SK-N-SH (cell line): ENCODE measurements around the gene COL12A1.

Experiments
- ELF1 ChIP-seq: IDR thresholded peaks from 2 replicates; pipeline ENCODE4 v1.4.0; 2012
- EP300 ChIP-seq, 2 experiments: IDR thresholded peaks; 2 replicates each; pipeline versions ENCODE4 v1.4.0 to v1.6.1; 2012; ENCODE audit warnings: borderline replicate concordance in 1 of 2, low read depth in 1 of 2, low read length in 1 of 2
- EZH2phosphoT487 ChIP-seq: fragments of 200-600 bp; sonication (generic); IDR thresholded peaks from 2 replicates; pipeline ENCODE4 v1.6.1; 2017; ENCODE audit warnings: low read depth, mixed run types, mild to moderate bottlenecking, antibody characterized with exemption, moderate library complexity, borderline replicate concordance
- NRF1 ChIP-seq: IDR thresholded peaks from 2 replicates; pipeline ENCODE4 v1.6.1; 2012; ENCODE audit warnings: low read depth, mild to moderate bottlenecking, low read length
- POLR2AphosphoS5 ChIP-seq: IDR thresholded peaks from 2 replicates; pipeline ENCODE4 v1.6.1; 2012; ENCODE audit warnings: low read depth, low read length
- RXRA ChIP-seq: IDR thresholded peaks from 2 replicates; pipeline ENCODE4 v1.4.0; 2012; ENCODE audit warnings: low read depth, mild to moderate bottlenecking, borderline replicate concordance
- SIN3A ChIP-seq: IDR thresholded peaks from 2 replicates; pipeline ENCODE4 v1.6.1; 2012; ENCODE audit warnings: low read depth, mild to moderate bottlenecking, low read length, moderate library complexity, borderline replicate concordance
- YY1 ChIP-seq: IDR thresholded peaks from 2 replicates; pipeline ENCODE4 v1.4.0; 2012; ENCODE audit warnings: low read depth, mild to moderate bottlenecking
- TF ChIP-seq, protein P1 (sequence below): IDR thresholded peaks from 2 replicates; pipeline ENCODE4 v1.6.1; 2012; ENCODE audit warnings: mild to moderate bottlenecking, low read depth, low read length, moderate library complexity
- TF ChIP-seq, protein P2 (sequence below): fragments of 200-600 bp; sonication (generic); IDR thresholded peaks from 2 replicates; pipeline ENCODE4 v1.6.1; 2017; ENCODE audit warnings: antibody characterized with exemption, mild to moderate bottlenecking, moderate library complexity
- TF ChIP-seq, protein P3 (sequence below): fragments of 150-350 bp; IDR thresholded peaks from 2 replicates; pipeline ENCODE4 v1.6.1; 2016; ENCODE audit warnings: mild to moderate bottlenecking, low read depth, low read length

DNA sequence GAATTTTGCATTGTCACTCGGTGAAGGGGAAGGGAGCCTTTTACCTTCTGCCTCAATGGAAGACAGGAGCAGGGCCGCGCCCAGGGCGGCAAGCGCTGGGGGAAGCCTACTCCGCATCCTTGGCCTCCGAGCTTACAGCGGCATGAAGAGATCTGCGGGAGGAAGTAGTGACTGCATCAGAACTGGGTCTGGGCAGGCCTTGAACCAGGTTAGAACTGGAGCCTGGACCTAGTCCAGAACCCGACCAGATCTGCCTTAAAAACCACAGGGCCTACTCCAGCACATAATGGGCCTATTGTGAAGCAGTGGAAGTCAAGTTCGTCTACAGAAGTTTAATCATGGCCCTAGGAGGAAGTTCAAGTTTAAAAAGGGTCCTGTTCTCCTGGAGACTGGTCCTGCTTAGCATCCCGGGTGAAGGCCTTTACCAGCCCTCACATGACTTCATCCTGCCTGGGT is 3.1 kb downstream of the COL12A1 start:
- TF ChIP-seq, protein P1, sequence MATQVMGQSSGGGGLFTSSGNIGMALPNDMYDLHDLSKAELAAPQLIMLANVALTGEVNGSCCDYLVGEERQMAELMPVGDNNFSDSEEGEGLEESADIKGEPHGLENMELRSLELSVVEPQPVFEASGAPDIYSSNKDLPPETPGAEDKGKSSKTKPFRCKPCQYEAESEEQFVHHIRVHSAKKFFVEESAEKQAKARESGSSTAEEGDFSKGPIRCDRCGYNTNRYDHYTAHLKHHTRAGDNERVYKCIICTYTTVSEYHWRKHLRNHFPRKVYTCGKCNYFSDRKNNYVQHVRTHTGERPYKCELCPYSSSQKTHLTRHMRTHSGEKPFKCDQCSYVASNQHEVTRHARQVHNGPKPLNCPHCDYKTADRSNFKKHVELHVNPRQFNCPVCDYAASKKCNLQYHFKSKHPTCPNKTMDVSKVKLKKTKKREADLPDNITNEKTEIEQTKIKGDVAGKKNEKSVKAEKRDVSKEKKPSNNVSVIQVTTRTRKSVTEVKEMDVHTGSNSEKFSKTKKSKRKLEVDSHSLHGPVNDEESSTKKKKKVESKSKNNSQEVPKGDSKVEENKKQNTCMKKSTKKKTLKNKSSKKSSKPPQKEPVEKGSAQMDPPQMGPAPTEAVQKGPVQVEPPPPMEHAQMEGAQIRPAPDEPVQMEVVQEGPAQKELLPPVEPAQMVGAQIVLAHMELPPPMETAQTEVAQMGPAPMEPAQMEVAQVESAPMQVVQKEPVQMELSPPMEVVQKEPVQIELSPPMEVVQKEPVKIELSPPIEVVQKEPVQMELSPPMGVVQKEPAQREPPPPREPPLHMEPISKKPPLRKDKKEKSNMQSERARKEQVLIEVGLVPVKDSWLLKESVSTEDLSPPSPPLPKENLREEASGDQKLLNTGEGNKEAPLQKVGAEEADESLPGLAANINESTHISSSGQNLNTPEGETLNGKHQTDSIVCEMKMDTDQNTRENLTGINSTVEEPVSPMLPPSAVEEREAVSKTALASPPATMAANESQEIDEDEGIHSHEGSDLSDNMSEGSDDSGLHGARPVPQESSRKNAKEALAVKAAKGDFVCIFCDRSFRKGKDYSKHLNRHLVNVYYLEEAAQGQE = no peak
- TF ChIP-seq, protein P2, sequence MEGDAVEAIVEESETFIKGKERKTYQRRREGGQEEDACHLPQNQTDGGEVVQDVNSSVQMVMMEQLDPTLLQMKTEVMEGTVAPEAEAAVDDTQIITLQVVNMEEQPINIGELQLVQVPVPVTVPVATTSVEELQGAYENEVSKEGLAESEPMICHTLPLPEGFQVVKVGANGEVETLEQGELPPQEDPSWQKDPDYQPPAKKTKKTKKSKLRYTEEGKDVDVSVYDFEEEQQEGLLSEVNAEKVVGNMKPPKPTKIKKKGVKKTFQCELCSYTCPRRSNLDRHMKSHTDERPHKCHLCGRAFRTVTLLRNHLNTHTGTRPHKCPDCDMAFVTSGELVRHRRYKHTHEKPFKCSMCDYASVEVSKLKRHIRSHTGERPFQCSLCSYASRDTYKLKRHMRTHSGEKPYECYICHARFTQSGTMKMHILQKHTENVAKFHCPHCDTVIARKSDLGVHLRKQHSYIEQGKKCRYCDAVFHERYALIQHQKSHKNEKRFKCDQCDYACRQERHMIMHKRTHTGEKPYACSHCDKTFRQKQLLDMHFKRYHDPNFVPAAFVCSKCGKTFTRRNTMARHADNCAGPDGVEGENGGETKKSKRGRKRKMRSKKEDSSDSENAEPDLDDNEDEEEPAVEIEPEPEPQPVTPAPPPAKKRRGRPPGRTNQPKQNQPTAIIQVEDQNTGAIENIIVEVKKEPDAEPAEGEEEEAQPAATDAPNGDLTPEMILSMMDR = no peak
- TF ChIP-seq POLR2AphosphoS5 (no peak), RXRA (no peak), SIN3A (no peak), EZH2phosphoT487 (no peak), ELF1 (no peak), EP300 (IDR thresholded peaks at IDR 0.05; ENCODE audit: borderline replicate concordance in 1 of 2, low read depth in 1 of 2, low read length in 1 of 2) (no peak), NRF1 (no peak), YY1 (no peak)
- TF ChIP-seq, protein P3, sequence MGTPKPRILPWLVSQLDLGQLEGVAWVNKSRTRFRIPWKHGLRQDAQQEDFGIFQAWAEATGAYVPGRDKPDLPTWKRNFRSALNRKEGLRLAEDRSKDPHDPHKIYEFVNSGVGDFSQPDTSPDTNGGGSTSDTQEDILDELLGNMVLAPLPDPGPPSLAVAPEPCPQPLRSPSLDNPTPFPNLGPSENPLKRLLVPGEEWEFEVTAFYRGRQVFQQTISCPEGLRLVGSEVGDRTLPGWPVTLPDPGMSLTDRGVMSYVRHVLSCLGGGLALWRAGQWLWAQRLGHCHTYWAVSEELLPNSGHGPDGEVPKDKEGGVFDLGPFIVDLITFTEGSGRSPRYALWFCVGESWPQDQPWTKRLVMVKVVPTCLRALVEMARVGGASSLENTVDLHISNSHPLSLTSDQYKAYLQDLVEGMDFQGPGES = no peak
